ENCODE measurements around the gene LILRA1.

DNA sequence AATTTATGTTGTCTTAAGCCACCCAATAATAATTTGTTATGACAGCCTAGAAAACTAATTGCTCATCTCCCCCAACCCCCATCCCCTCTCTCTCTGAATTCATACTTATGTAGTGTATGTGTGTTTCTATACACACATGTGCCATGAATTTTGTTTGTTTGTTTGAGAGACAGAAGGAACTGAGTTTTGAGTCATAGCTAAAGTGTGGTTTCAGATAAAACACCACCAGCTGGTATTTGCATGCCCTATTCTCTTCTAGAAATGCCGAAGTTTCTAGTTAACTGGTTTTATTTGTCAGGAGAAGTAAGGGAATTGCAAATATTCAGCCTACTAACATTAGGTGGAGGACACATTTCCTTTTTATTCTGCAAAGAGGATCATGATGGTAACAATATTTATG lies 37.2 kb upstream of the LILRA1 start:
- TF ChIP-seq POLR2A (IDR thresholded peaks at IDR 0.05) = no peak
- TF ChIP-seq, protein P1, sequence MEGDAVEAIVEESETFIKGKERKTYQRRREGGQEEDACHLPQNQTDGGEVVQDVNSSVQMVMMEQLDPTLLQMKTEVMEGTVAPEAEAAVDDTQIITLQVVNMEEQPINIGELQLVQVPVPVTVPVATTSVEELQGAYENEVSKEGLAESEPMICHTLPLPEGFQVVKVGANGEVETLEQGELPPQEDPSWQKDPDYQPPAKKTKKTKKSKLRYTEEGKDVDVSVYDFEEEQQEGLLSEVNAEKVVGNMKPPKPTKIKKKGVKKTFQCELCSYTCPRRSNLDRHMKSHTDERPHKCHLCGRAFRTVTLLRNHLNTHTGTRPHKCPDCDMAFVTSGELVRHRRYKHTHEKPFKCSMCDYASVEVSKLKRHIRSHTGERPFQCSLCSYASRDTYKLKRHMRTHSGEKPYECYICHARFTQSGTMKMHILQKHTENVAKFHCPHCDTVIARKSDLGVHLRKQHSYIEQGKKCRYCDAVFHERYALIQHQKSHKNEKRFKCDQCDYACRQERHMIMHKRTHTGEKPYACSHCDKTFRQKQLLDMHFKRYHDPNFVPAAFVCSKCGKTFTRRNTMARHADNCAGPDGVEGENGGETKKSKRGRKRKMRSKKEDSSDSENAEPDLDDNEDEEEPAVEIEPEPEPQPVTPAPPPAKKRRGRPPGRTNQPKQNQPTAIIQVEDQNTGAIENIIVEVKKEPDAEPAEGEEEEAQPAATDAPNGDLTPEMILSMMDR (IDR thresholded peaks at IDR 0.05) = no peak

All from suprapubic skin (tissue), 3 donors.